ENCODE results near the gene RABEP1.
"Not testable (repeated sequence)": the region's sequence is repeated elsewhere in the genome, so short reads cannot be mapped to it uniquely, and the experiment has no call there.

RABEP1 gene

DNA sequence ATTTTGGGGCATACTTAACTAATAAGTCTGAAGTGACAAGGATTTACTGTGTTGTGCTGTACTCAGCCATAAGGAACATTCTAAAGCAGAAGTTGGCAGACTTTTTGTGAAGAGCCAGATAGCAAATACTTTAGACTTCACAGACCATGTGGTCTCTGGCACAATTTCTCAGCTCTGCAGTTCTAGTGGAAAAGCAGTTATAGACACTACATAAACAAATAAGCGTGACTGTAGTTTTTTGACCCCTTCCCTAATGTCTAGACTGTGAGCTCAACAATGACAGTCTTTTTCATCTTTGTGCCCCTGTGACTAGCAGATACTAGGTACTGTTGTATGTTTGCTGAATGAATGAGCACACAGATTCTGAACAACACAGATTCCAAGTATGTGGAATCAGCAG is 142.8 kb downstream of the RABEP1 start:
- DNase-seq (ENCODE audit: low spot score), result no peak

DNA sequence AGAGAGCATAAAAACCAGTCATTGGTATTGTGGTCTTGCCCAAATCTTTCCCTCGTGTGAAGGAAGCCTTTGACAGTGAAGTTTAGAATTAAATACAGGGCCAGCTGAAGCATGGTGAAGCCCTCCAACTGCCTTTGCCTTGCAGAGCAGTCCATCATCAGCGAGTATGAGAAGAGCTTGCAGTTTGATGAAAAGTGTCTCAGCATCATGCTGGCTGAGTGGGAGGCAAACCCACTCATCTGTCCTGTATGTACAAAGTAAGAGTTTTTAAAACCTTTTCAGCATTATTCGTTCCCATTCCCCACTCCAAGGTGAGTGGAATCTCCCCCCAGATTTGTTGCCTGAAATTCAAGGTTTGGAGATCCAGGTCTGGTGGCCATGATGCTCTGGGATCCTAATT is 143.7 kb downstream of the RABEP1 start:
- DNase-seq (ENCODE audit: low spot score), result no peak

DNA sequence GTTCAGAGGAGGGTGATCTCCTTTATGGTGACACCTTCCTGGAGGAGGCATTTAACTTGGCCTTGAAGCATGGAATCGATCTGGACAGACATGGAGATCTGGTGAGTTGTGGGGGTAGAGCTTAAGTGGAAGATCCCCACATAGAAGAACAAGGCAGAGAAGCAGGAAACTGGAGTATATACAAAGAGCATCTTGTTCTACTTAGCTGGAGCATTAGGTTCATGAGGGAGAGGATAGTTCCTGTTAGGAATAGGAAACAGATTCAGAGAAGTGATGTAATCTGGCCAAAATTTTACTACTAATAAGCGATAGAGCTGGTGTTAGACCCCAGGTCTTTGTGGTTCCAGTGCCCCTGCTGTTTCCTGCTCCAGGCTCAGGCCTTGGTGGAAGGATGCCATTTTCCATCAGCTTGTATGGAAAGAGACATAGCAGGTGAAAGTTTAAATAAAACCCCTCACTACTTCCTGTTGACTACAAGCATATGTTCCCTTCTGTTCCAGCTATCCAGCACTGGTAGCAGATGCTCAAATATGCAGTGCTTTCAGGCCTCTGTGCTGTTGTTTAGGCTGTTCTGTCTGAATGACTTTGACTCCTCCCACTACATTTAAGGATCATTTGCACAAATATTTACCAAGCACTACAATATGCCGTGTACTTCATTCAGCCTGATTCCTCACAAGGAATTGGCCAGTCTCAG is 147.3 kb downstream of the RABEP1 start:
- DNase-seq (ENCODE audit: low spot score), result no peak

DNA sequence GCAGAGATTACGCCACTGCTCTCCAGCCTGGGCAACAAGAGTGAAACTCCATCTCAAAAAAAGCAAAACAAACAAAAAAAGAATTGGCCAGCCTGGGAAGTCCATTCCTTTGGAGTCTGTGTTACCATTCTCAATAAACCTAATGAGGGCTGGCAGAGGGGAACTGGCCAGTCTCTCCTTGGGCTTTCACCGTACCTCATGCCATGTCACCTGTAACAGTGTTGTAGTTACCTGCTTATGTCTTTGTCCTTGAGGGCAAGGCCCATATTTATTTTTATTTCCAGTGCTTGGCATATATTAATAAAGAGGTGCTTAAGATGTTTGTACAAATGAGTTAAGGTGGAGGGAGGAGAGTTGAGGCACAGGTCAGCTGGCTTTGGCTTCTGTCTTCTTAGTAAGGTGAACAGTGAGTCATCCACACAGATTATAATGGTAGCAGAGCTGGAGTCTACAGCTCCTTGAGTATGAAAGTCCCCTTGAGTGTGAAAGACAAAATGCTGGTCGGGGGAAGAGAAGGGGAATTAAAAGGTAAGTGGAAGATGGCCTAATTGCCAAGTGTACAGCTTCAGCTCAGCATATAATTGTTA is 148.4 kb downstream of the RABEP1 start:
- no peak for DNase-seq (ENCODE audit: low spot score)

DNA sequence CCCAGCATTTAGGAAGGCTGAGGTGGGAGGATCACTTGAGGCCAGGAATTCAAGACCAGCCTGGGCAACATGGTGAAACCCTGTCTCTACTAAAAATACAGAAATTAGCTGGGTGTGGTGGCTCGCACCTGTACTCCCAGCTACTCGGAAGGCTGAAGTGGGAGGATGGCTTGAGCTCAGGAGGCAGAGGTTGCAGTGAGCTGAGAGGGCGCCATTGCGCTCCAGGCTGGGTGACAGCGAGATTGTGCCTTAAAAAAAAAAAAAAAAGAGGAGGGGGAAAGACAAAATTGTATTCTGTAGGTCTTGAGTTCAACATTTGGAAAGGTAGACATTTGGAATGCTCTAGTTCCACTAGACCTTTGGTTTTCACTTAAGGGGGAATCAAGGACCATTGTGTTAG is 149.2 kb downstream of the RABEP1 start:
- DNase-seq (ENCODE audit: low spot score), result not testable (repeated sequence)

DNA sequence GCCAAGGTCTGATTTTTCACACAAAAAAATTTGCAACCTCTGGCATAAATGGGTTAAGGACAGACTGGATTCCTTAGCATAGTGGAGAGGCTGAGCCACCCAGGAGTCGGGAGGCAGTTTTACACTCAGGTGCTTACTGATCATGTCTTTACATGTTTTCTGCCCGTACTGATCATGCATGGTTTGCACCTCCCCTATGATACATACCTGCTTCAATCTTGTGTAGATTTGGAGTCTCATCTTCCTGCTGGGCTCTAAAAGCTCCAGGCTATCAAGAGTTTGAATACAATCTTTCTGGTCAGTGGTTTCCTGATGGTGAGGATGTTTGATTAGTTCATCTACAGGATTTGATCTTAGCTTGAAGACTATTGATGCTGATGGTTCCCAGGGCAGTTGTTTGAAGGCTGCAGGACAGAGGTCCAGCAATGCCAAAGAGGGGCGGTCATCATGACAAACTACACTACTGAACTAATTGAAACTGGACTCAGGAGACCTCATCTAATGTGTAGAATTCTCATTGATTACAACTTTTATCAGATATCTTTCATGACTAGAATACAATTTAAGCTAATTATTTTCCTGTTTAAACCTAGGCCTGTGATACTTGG is 150.0 kb downstream of the RABEP1 start:
- no peak for DNase-seq (ENCODE audit: low spot score)

DNA sequence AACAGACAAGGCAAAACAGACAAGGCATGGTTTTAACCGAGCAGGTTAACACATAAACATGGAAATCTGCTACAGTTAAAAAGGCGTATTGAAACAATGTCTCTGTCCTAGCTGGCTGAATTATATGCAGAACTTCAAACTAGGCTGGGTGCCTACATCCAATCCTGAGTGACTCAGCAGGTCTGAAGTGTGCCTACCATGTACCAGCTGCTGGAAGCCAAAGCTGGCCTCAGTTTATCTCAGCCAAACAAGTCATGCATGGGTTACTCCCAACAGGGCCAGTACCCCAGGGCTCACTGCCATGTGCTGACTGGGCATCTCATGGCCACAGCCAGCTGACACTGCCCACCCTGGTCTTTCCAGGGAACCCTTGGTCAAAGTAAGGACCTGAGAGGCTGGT is 152.9 kb downstream of the RABEP1 start:
- DNase-seq (ENCODE audit: low spot score), result no peak
